ENCODE data around the gene CBX7.

Gene CBX7

GRCh38 chr22:39178206-39179111 lies 26.0 kb upstream of the CBX7 start:
- no peak for DNase-seq (ENCODE audit: low read depth)
- TF ChIP-seq, protein P1, sequence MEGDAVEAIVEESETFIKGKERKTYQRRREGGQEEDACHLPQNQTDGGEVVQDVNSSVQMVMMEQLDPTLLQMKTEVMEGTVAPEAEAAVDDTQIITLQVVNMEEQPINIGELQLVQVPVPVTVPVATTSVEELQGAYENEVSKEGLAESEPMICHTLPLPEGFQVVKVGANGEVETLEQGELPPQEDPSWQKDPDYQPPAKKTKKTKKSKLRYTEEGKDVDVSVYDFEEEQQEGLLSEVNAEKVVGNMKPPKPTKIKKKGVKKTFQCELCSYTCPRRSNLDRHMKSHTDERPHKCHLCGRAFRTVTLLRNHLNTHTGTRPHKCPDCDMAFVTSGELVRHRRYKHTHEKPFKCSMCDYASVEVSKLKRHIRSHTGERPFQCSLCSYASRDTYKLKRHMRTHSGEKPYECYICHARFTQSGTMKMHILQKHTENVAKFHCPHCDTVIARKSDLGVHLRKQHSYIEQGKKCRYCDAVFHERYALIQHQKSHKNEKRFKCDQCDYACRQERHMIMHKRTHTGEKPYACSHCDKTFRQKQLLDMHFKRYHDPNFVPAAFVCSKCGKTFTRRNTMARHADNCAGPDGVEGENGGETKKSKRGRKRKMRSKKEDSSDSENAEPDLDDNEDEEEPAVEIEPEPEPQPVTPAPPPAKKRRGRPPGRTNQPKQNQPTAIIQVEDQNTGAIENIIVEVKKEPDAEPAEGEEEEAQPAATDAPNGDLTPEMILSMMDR (conservative IDR thresholded peaks at IDR 0.05; ENCODE audit: low read depth, low read length): no peak

DNA sequence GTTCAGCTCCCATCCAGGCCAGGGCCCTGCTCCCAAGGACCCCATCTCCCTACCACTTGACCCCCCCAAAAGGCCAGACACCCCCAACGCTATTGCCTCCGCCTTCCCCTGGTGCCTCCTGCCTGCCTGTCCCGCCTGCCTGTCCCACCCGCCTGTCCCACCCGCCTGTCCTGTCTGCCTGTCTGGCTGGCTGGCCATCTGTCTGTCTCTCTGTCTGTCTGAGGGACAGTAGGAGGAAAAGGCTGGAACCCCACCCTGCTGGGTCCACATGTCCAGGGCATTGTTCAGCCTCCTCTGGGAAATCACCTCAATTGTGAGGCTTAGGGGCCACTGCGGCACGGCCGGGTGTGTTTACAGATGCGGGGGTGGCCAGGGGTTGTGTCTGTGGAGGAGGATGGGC lies 25.3 kb upstream of the CBX7 start:
- DNase-seq (ENCODE audit: low read depth): no peak
- TF ChIP-seq, protein P1 (conservative IDR thresholded peaks at IDR 0.05; ENCODE audit: low read depth, low read length): no peak
- no peak overlapping the region for H3K4me3 ChIP-seq (ENCODE audit: low read length)

More at GRCh38 chr22:39178206-39179111, 26.0 kb upstream of the CBX7 start:
- no peak overlapping the region for H3K4me3 ChIP-seq (ENCODE audit: low read length)

GRCh38 chr22:39177456-39177775 lies 24.9 kb upstream of the CBX7 start:
- TF ChIP-seq, protein P1 (conservative IDR thresholded peaks at IDR 0.05; ENCODE audit: low read depth, low read length): no peak
- H3K4me3 ChIP-seq (ENCODE audit: low read length): no peak overlapping the region
- DNase-seq (ENCODE audit: low read depth): no peak

- no peak overlapping the region for H3K4me3 ChIP-seq (ENCODE audit: low read length)
- TF ChIP-seq, protein P1 (conservative IDR thresholded peaks at IDR 0.05; ENCODE audit: low read depth, low read length): no peak
- DNase-seq (ENCODE audit: low read depth): no peak
These were observed 24.4 kb upstream of the CBX7 start for GRCh38 chr22:39176714-39177455.

DNA sequence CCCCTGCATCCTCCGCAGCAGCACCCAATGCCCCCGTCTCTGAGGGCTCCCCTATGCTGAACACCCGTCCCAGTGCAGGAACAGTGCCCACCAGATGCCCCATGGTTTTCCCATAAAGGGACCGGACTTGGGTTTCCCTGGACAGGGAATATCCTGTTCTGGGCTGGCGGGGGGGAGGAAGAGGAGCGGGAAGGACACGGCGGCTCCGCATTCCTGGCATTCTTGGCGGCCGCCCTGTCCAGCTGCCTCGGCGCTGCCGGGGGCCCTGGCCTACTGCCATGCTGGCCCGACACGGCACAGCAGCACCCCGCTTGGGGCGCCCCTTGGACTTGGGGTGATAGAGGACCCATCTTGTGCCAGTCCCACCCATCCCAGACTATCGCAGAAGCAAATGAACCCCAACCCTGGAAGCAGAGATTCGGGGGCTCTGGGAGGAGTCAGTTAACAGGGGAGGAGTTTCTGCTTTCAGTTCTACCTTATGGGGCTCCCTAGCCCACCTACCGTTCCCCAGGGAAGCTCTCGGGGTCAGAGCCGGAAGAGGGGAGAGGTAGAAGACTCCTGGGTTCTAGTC lies 23.7 kb upstream of the CBX7 start:
- H3K4me3 ChIP-seq (ENCODE audit: low read length): no peak overlapping the region
- DNase-seq (ENCODE audit: low read depth): peak; percentile 20
- TF ChIP-seq, protein P1 (conservative IDR thresholded peaks at IDR 0.05; ENCODE audit: low read depth, low read length): no peak

DNA sequence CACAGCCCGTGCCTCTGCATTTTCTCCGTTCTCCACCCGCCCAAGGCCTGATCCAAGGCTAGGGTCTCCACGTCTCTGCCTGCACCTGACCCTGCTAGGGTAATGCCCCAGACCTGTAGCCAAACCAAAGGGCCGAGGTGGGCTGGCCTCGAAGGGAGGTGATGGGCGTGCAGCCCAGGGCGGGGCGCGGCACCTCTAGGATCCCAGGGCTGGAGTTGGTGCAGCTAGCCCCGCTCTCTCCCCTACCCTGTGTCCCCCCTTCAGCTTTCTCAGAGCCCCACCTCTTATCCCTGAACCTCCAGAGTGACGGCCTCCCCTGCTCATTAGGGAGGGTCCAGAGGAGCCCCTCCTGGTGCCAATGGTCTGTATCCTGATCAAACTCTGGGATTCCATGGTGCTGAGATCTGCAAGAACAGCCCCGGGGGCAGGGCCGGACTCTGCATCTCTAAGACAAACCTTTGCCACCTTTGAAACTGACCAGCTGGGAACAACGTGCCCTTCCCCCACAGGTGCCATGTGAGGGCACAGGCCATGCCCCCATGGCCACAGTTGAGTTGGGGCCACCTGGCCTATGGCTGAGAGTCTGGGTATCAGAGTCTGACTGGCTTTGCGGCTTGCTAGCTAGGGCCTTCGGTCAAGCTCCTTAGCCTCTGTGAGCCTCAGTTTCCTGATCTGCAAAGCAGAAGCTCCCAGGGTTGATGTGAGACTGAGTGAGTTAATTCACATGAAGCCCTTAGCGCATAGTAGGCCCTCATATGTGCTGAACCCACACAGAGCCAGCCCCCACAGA lies 23.1 kb upstream of the CBX7 start:
- TF ChIP-seq, protein P1 (conservative IDR thresholded peaks at IDR 0.05; ENCODE audit: low read depth, low read length): no peak
- DNase-seq (ENCODE audit: low read depth): no peak
- no peak overlapping the region for H3K4me3 ChIP-seq (ENCODE audit: low read length)
